Measurements from ENCODE around the gene STT3B. TPM values are rescaled to one million over a fixed set of nuclear protein-coding genes. Genes with fewer than 3 reads are reported as not detected.

STT3B gene
- total RNA-seq, 1 donor from 2014 or later: 140 TPM

DNA sequence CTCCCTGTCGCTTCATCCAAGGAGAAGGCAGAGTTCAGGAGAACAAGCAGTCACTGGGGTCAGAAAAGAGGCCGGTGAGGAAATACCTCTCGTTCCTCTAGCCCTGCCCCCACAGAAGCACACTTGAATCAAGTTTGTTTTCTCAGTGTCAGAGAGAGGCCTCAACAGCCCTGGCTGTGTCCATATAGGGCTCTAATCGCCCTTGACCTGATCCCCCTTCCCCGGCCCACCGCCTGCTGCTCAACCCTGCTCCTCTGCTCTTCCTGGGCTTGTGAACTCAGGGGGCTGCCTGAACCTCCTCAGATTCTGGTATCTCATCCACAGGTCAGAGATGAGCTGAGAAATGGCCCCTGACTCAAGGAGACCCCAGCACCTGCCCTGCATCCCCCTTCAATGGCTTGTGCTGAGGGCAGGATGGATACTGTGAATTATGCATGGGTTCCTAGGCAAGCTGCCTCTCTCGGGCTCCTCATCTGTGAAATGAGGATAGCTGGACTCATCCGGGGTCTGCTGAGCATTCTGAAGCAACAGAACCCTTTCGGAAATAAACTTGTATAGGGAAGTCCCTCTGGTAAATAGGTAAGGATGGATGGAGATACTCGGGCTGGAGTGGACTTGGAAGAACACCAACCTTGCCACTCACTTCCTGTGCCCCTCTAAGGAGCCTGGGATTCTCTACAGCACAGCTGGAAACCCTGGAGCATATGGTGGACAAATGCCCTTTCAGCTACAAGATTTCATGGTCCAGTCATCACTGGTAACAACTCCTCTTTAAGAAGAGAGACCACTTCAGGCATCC is 147.5 kb downstream of the STT3B start:
- Mint-ChIP-seq H3K27ac (no peak overlapping the region), H3K4me1 (ENCODE audit: low read depth) (peaks cover 14% of the 10 kb centered on the region), H3K36me3 (ENCODE audit: low read depth) (peaks cover 2% of the 10 kb centered on the region), H3K4me3 (no peak overlapping the region), H3K9me3 (no peaks in the 10 kb centered on the region), H3K27me3 (ENCODE audit: insufficient read depth) (peaks cover 2% of the 10 kb centered on the region)
- DNase-seq (ENCODE audit: low spot score): no peak
- intact Hi-C loops (cut with micrococcal nuclease): no loop called here
